Natural killer cell treated with Interleukin-12 subunit alpha and Interleukin-12 subunit beta and Interleukin-15 and Interleukin-18, amount 100 ng/mL, for 72 hours (primary cell): ENCODE measurements around the gene MRPS11. TPM values are rescaled to one million over a fixed set of nuclear protein-coding genes. Genes with fewer than 3 reads are reported as not detected.
"Not testable (repeated sequence)": the region's sequence is repeated elsewhere in the genome, so short reads cannot be mapped to it uniquely, and the experiment has no call there.

Experiments
- ATAC-seq, 2 donors: fragments of 150-1000 bp; cut with Tn5 transposase in 1 of 2; sonication (Bioruptor Pico), chemical (Tn5 transposase) in 1 of 2; 2 replicates each; pipeline ENCODE4 v1.10.0; 2021
- DNase-seq: peaks from one replicate; pipeline ENCODE4 v3.0.0; 2022; ENCODE audit warnings: low spot score
- H3K27ac Mint-ChIP-seq, 2 donors: 1 replicate in 1 of 2; 2 replicates in 1 of 2; pipeline ENCODE4 v1.8.0; 2022; ENCODE audit warnings: mixed read lengths in 2 of 2, mild to moderate bottlenecking in 1 of 2, moderate library complexity in 1 of 2
- H3K27me3 Mint-ChIP-seq, 2 donors: 1 replicate in 1 of 2; 2 replicates in 1 of 2; pipeline ENCODE4 v1.8.0; 2022; ENCODE audit warnings: mixed read lengths in 2 of 2
- H3K36me3 Mint-ChIP-seq: one replicate; pipeline ENCODE4 v1.8.0; 2022; ENCODE audit warnings: mixed read lengths
- H3K4me1 Mint-ChIP-seq, 2 donors: 1 replicate in 1 of 2; 2 replicates in 1 of 2; pipeline ENCODE4 v1.8.0; 2022; ENCODE audit warnings: low read depth in 2 of 2, mixed read lengths in 2 of 2, mild to moderate bottlenecking in 1 of 2
- H3K4me3 Mint-ChIP-seq: one replicate; pipeline ENCODE4 v1.8.0; 2022; ENCODE audit warnings: mixed read lengths
- H3K9me3 Mint-ChIP-seq: 2 replicates; pipeline ENCODE4 v1.8.0; 2022; ENCODE audit warnings: mixed read lengths
- total RNA-seq, 2 donors: library from RNA; stranded (reverse); gene quantifications; one replicate each; pipeline ENCODE4 v1.2.3, GENCODE V29; 2022

Gene MRPS11
- total RNA-seq: 10 to 100 TPM; 58.1 to 69.0 TPM

- Mint-ChIP-seq H3K27me3 (no peaks in the 10 kb centered on the region), H3K9me3 (no peaks in the 10 kb centered on the region), H3K4me3 (no peak within 1 kb of the TSS), H3K36me3 (peaks cover 33% of the 10 kb centered on the region), H3K4me1 (peaks cover 26 to 37% of the 10 kb centered on the region in 2 donors), H3K27ac (peak within 1 kb of the TSS; percentile 92 to 93)
- peak; percentile 91 to 95 for ATAC-seq
- peak; percentile 90 for DNase-seq
Observed at GRCh38 chr15:88467073-88467934, at the start of gene MRPS11, which contains the start of gene MRPL46. MRPS11 (plus strand) TSS chr15:88467708; CDS start chr15:88467718, 10 bp downstream. MRPL46 (minus strand) TSS chr15:88467388; CDS start chr15:88467377, 11 bp downstream.

DNA sequence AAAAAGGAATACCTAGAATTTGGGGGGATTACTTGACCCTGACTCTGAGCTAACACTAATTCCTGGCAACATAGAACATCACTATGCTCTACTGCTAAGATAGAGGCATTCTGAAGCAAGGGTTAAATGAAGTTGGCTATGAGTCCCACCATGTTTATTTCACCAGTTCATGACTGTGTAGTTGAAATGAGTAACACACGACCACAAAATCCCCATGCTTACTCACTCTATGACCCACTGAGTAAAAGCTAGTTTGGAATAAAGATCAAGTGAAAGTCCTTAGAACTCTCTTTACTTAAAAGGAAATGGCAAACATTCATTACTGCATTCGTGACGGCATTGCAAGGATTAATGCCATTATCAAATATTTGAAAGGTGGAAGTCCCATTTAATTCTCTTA is 47.7 kb upstream of the MRPS11 start:
- Mint-ChIP-seq H3K4me3 (no peak overlapping the region), H3K4me1 (peaks cover 0 to 11% of the 10 kb centered on the region in 2 donors), H3K9me3 (no peaks in the 10 kb centered on the region), H3K36me3 (no peaks in the 10 kb centered on the region), H3K27me3 (peaks cover 30 to 42% of the 10 kb centered on the region in 2 donors), H3K27ac (no peak overlapping the region)
- DNase-seq (no peak), ATAC-seq (peak; percentile 64 to 91)

GRCh38 chr15:88423331-88423730 is 44.2 kb upstream of the MRPS11 start:
- no peak overlapping the region for H3K4me3 Mint-ChIP-seq
- no peak overlapping the region for H3K27ac Mint-ChIP-seq
- no peaks in the 10 kb centered on the region for H3K36me3 Mint-ChIP-seq
- H3K9me3 Mint-ChIP-seq: no peaks in the 10 kb centered on the region
- peaks cover 24 to 27% of the 10 kb centered on the region in 2 donors for H3K27me3 Mint-ChIP-seq
- no peak for ATAC-seq
- peaks cover 0 to 11% of the 10 kb centered on the region in 2 donors for H3K4me1 Mint-ChIP-seq
- DNase-seq: no peak

DNA sequence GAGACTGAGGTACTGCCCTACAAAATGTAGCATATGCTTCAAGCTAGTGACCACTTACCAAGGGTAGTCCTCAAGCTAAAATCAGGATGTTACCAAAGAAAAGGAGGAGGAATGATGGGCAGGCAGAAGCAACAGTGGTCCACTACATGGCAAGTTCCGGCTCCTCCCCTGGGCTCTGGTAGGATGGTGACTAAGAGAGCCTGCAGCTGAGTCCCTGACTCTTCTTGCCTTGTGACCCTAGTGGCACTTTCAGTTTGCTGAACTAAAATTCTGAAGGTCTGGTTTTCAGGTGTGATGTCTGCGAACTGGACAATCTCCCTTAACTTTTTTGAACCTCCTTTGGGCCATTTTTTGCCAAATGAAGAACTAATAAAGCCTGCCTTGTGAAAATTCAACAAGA is 41.2 kb upstream of the MRPS11 start:
- ATAC-seq: no peak
- H3K27me3 Mint-ChIP-seq: peaks cover 16 to 33% of the 10 kb centered on the region in 2 donors
- no peak overlapping the region for H3K4me3 Mint-ChIP-seq
- H3K4me1 Mint-ChIP-seq: no peaks in the 10 kb centered on the region
- no peak for DNase-seq
- no peaks in the 10 kb centered on the region for H3K9me3 Mint-ChIP-seq
- no peaks in the 10 kb centered on the region for H3K36me3 Mint-ChIP-seq
- H3K27ac Mint-ChIP-seq: no peak overlapping the region

DNA sequence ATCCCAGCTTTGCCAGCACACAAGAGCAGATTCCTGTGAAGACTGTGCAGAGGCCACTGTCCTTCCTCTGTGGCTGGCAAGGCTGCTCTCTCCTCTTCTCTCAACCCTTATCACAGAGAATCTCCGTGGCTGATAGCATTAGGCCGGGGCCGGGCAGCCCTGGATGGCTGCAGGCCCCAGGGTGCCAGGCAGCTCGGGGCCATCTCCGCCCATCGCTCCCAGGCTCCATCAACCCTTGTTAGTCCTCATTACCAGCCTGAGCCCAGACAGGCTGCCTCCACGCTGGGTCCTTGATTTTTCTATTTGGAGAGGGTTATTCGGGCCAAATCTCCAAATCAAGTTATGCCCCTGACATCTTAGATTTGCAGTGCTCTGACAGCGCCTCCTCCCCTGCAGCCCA is 39.5 kb upstream of the MRPS11 start:
- H3K9me3 Mint-ChIP-seq: no peaks in the 10 kb centered on the region
- DNase-seq: no peak
- H3K36me3 Mint-ChIP-seq: no peaks in the 10 kb centered on the region
- no peak overlapping the region for H3K4me3 Mint-ChIP-seq
- H3K27ac Mint-ChIP-seq: no peak overlapping the region
- H3K4me1 Mint-ChIP-seq: no peaks in the 10 kb centered on the region
- peak in 1 of 2 donors; percentile 7 for ATAC-seq
- peaks cover 16 to 33% of the 10 kb centered on the region in 2 donors for H3K27me3 Mint-ChIP-seq

DNA sequence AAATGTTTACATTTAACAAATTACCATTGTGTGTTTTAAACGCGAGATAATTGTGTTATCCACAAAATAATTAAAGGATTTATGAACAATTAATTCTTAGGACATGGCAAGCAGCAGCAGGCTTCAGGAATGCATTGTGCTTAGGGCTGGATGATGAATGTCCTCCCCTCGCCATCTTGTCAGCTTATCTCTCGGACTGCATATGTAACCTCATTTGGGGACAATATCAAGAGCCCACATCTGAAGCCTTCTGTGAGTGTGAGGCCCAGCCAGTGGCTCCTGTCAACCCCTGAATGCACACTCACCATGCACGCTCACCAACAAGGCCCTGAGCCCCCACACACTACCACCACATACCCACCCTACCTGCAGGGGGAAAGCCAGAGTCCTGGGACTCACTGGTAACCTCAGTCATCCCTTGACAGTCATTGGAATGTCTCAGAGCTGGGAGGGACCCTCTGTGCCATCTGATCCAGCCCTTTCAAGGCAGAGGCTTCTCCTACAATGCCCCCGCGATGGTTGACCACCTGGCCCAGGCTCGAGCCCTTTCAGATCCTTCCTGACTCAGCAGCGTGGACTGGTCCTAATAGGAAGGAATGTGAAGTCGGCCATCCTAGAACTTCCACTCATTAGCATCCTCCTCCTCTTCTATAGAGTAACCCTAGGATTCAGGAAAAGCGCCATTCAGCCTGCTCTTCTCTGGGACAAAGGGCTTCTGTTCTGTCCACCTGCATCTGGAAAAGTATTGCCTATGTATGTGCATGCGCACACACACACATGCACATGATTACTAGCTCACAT is 38.5 kb upstream of the MRPS11 start:
- Mint-ChIP-seq H3K27ac (no peak overlapping the region), H3K9me3 (no peaks in the 10 kb centered on the region), H3K36me3 (no peaks in the 10 kb centered on the region), H3K4me3 (no peak overlapping the region), H3K27me3 (peaks cover 20 to 41% of the 10 kb centered on the region in 2 donors), H3K4me1 (no peaks in the 10 kb centered on the region)
- ATAC-seq (peak in 1 of 2 donors; percentile 25), DNase-seq (no peak)

GRCh38 chr15:88430051-88430450 is 37.5 kb upstream of the MRPS11 start:
- DNase-seq (no peak), ATAC-seq (no peak)
- no peak overlapping the region for H3K27ac Mint-ChIP-seq
- no peaks in the 10 kb centered on the region for H3K36me3 Mint-ChIP-seq
- H3K9me3 Mint-ChIP-seq: no peaks in the 10 kb centered on the region
- H3K27me3 Mint-ChIP-seq: peaks cover 20 to 46% of the 10 kb centered on the region in 2 donors
- no peaks in the 10 kb centered on the region for H3K4me1 Mint-ChIP-seq
- H3K4me3 Mint-ChIP-seq: no peak overlapping the region

DNA sequence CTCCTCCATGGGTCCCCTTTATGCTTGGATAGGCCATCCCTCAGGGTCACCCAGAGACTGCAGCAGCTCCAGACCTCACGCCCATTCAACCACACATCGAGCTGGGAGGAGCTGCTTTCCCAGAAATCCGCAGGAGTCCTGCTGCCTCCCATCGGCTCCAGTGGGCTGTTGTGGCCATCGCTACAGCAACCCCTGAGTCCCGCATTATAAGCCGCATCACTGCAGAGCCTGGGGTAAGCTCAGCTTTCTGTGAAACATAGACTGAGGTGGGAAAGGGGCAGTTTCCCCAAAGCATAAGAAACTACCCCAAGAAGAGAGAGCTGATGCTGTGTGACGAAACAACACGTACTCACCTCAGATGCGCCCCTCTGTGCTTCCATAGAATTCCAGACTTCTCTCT is 36.1 kb upstream of the MRPS11 start:
- no peak for DNase-seq
- ATAC-seq: no peak
- H3K4me3 Mint-ChIP-seq: no peak overlapping the region
- H3K27ac Mint-ChIP-seq: no peak overlapping the region
- H3K9me3 Mint-ChIP-seq: no peaks in the 10 kb centered on the region
- peaks cover 22 to 46% of the 10 kb centered on the region in 2 donors for H3K27me3 Mint-ChIP-seq
- no peaks in the 10 kb centered on the region for H3K36me3 Mint-ChIP-seq
- no peaks in the 10 kb centered on the region for H3K4me1 Mint-ChIP-seq

- no peak overlapping the region for H3K27ac Mint-ChIP-seq
- ATAC-seq: peak in 1 of 2 donors; percentile 43
Observed at GRCh38 chr15:88433046-88433685, 34.3 kb upstream of the MRPS11 start.

DNA sequence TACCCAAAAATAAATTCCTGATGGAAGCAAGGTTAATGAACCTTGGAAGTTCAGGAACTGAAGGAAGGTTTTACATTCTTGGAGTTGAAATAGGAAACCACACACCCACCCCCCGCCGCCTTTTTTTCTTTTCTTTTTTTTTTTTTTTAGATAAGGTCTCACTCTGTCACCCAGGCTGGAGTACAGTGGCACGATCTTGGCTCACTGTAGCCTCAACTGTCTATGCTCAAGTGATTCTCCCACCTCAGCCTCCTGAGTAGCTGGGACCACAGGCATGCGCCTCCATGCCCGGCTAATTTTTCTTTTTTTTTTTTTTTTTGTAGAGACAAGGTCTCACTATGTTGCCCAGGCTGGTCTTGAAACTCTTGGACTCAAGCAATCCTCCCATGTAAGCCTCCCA is 33.4 kb upstream of the MRPS11 start:
- not testable (repeated sequence) for H3K36me3 Mint-ChIP-seq, DNase-seq, H3K4me1 Mint-ChIP-seq, H3K4me3 Mint-ChIP-seq, ATAC-seq, H3K27ac Mint-ChIP-seq, H3K9me3 Mint-ChIP-seq
- peaks cover 36 to 48% of the 10 kb centered on the region in 2 donors for H3K27me3 Mint-ChIP-seq

More at GRCh38 chr15:88433046-88433685, 34.3 kb upstream of the MRPS11 start:
- no peaks in the 10 kb centered on the region for H3K9me3 Mint-ChIP-seq
- no peak for DNase-seq
- H3K27me3 Mint-ChIP-seq: peaks cover 36 to 54% of the 10 kb centered on the region in 2 donors
- H3K4me3 Mint-ChIP-seq: no peak overlapping the region
- no peaks in the 10 kb centered on the region for H3K4me1 Mint-ChIP-seq
- H3K36me3 Mint-ChIP-seq: no peaks in the 10 kb centered on the region

GRCh38 chr15:88438181-88438580 is 29.3 kb upstream of the MRPS11 start:
- ATAC-seq: no peak
- Mint-ChIP-seq H3K4me3 (no peak overlapping the region), H3K9me3 (no peaks in the 10 kb centered on the region), H3K27me3 (peaks cover 44 to 53% of the 10 kb centered on the region in 2 donors), H3K27ac (no peak overlapping the region), H3K36me3 (no peaks in the 10 kb centered on the region), H3K4me1 (no peaks in the 10 kb centered on the region)
- no peak for DNase-seq

GRCh38 chr15:88440021-88440420 is 27.5 kb upstream of the MRPS11 start:
- H3K27ac Mint-ChIP-seq: no peak overlapping the region
- no peaks in the 10 kb centered on the region for H3K4me1 Mint-ChIP-seq
- H3K4me3 Mint-ChIP-seq: no peak overlapping the region
- H3K36me3 Mint-ChIP-seq: peaks cover 12% of the 10 kb centered on the region
- H3K9me3 Mint-ChIP-seq: no peaks in the 10 kb centered on the region
- H3K27me3 Mint-ChIP-seq: peaks cover 51 to 57% of the 10 kb centered on the region in 2 donors
- DNase-seq (no peak), ATAC-seq (peak in 1 of 2 donors; percentile 65)

- Mint-ChIP-seq H3K36me3 (peaks cover 12% of the 10 kb centered on the region), H3K4me1 (no peaks in the 10 kb centered on the region), H3K27ac (no peak overlapping the region), H3K4me3 (no peak overlapping the region), H3K9me3 (no peaks in the 10 kb centered on the region), H3K27me3 (peaks cover 46 to 57% of the 10 kb centered on the region in 2 donors)
- ATAC-seq: no peak
- DNase-seq: no peak
Observed at GRCh38 chr15:88441076-88441730, 26.3 kb upstream of the MRPS11 start.
